HepG2 (cell line): Measurements from ENCODE around the gene RNASE11. TPM values are rescaled to one million over a fixed set of nuclear protein-coding genes. Genes with fewer than 3 reads are reported as not detected.

Experiments
- ELK4 ChIP-seq: sonication (generic); formaldehyde crosslinking; IDR thresholded peaks from 2 replicates; pipeline ENCODE4 v1.9.0; 2021; ENCODE audit warnings: missing genetic modification reagents, borderline replicate concordance
- HCFC1 ChIP-seq: fragments of 150-350 bp; IDR thresholded peaks from 2 replicates; pipeline ENCODE4 v1.6.1; 2014; ENCODE audit warnings: low read depth, low read length
- JDP2 ChIP-seq: sonication (generic); formaldehyde crosslinking; IDR thresholded peaks from 2 replicates; pipeline ENCODE4 v1.8.1; 2022; ENCODE audit warnings: missing genetic modification reagents, borderline replicate concordance
- RBM22 ChIP-seq: fragments of 200-400 bp; formaldehyde crosslinking; optimal IDR thresholded peaks from 2 replicates; pipeline ENCODE3; 2017; ENCODE audit warnings: mild to moderate bottlenecking, low read length, moderate library complexity
- RCOR2 ChIP-seq: IDR thresholded peaks from 2 replicates; pipeline ENCODE4 v1.6.1; 2016; ENCODE audit warnings: missing biosample characterization, missing genetic modification reagents
- RFX1 ChIP-seq: fragments of 450-650 bp; IDR thresholded peaks from 2 replicates; pipeline ENCODE4 v1.6.1; 2017
- RFXANK ChIP-seq: IDR thresholded peaks from 2 replicates; pipeline ENCODE4 v1.6.1; 2016
- SMARCE1 ChIP-seq: fragments of 450-650 bp; IDR thresholded peaks from 2 replicates; pipeline ENCODE4 v1.6.1; 2017; ENCODE audit warnings: borderline replicate concordance
- SOX5 ChIP-seq: IDR thresholded peaks from 2 replicates; pipeline ENCODE4 v1.6.1; 2016; ENCODE audit warnings: borderline replicate concordance
- TRIM24 ChIP-seq: sonication (generic); formaldehyde crosslinking; IDR thresholded peaks from 2 replicates; pipeline ENCODE4 v1.8.0; 2022; ENCODE audit warnings: mild to moderate bottlenecking, missing genetic modification reagents
- U2AF2 ChIP-seq: fragments of 200-400 bp; formaldehyde crosslinking; IDR thresholded peaks from 2 replicates; pipeline ENCODE4 v1.6.1; 2017; ENCODE audit warnings: low read depth, mild to moderate bottlenecking, low read length
- ZBTB33 ChIP-seq: sonication (generic); formaldehyde crosslinking; IDR thresholded peaks from 2 replicates; pipeline ENCODE4 v1.4.0; 2020; ENCODE audit warnings: missing genetic modification reagents
- ZFP36 ChIP-seq: fragments of 150-350 bp; IDR thresholded peaks from 2 replicates; pipeline ENCODE4 v1.6.1; 2018; ENCODE audit warnings: borderline replicate concordance, low read length, low read depth; ENCODE audit not compliant: partially characterized antibody
- ZFP41 ChIP-seq: sonication (generic); formaldehyde crosslinking; IDR thresholded peaks from 2 replicates; pipeline ENCODE4 v1.4.0; 2020; ENCODE audit warnings: mild to moderate bottlenecking, missing genetic modification reagents, borderline replicate concordance
- ZGPAT ChIP-seq: IDR thresholded peaks from 2 replicates; pipeline ENCODE4 v1.6.1; 2016; ENCODE audit warnings: mild to moderate bottlenecking
- ZNF33B ChIP-seq: sonication (generic); formaldehyde crosslinking; IDR thresholded peaks from 2 replicates; pipeline ENCODE4 v1.5.1; 2020; ENCODE audit warnings: mild to moderate bottlenecking, missing genetic modification reagents
- ZNF441 ChIP-seq: sonication (generic); formaldehyde crosslinking; IDR thresholded peaks from 2 replicates; pipeline ENCODE4 v1.7.0; 2021; ENCODE audit warnings: missing genetic modification reagents, borderline replicate concordance
- ZNF567 ChIP-seq: sonication (generic); formaldehyde crosslinking; IDR thresholded peaks from 2 replicates; pipeline ENCODE4 v1.8.1; 2023; ENCODE audit warnings: mild to moderate bottlenecking, missing genetic modification reagents, borderline replicate concordance
- ZNF691 ChIP-seq: sonication (generic); formaldehyde crosslinking; IDR thresholded peaks from 2 replicates; pipeline ENCODE4 v1.4.0; 2020; ENCODE audit warnings: missing genetic modification reagents, low read depth, mild to moderate bottlenecking, borderline replicate concordance
- polyA plus RNA-seq, 8 experiments: library from polyadenylated mRNA; depleted of rRNA in 3 of 8; stranded (reverse) in 7 of 8; unstranded in 1 of 8; fragments of >200 nt; fragmentation: Illumina TruSeq in 4 of 8; extraction: Trizol in 4 of 8; gene quantifications; 2 replicates each; pipeline versions ENCODE4 v1.2.1 to v1.2.3, GENCODE V29; 2011 to 2016; ENCODE audit warnings: low read depth in 4 of 8, missing spikeins in 1 of 8, mixed read lengths in 1 of 8; ENCODE audit not compliant: insufficient read depth in 1 of 8
- total RNA-seq, 5 experiments: library from RNA; depleted of rRNA; stranded (reverse); fragments of >200 nt; fragmentation: Illumina TruSeq; extraction: Trizol; gene quantifications; 2 replicates each; pipeline ENCODE4 v1.2.3, GENCODE V29; 2016; ENCODE audit warnings: low read depth in 1 of 5
- TF ChIP-seq, protein P1 (sequence below): sonication (generic); formaldehyde crosslinking; IDR thresholded peaks from 2 replicates; pipeline ENCODE4 v1.8.1; 2023; ENCODE audit warnings: mild to moderate bottlenecking, missing genetic modification reagents, borderline replicate concordance
- TF ChIP-seq, protein P2 (sequence below): sonication (generic); formaldehyde crosslinking; conservative IDR thresholded peaks from 2 replicates; pipeline ENCODE4 v1.8.0; 2022; ENCODE audit warnings: low read depth, missing genetic modification reagents

The RNASE11 gene
- total and polyA plus RNA-seq, 2 of the 13 experiments (the other 11 are each of a cell fraction or from before 2014, with no cell fraction given) = not detected

DNA sequence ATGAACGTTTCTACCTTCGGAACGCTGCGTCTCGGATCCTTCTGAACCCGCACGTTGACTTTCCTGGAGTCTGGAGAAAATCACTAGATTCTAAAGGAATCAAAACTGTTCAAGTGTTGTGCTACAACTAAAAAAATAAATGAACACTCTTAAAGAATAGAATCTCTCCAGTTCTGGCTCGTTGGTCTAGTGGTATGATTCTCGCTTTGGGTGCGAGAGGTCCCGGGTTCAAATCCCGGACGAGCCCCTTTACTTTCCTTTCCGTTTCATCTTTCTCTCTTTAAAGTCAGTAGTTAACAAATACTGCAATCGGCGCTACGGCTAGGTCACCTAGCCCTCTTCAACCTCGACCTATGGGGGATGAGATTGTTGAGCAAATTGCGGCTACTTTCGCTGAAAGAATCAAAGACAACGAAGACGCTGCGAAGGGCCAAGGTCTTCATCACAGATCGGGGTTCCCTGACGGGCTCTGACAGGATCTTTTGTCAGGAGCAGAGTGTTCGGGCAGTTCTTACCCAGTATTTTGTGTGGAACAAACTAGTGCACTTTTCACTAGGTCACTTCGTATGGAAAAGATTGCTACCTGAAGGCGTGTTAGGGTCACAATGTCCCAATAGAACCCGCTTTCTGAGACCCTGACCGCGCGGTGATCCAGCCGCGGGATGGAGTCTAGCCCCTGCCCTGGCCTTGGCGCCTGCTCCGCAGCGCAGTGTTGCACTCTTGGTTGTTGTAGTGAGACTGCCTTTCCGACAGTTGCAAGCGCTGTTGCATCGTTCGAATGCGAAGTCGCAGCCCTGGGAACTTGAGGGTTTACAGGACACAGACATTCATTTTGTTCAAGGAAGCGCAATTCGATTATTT is 45.3 kb upstream of the RNASE11 start (continued):
- TF ChIP-seq ZGPAT (CRISPR knock-in tag) = peak; percentile 77; the same call in 1 of the 2 replicates
- peak; percentile 46; the same call in 1 of the 2 replicates for TF ChIP-seq SOX5
- no peak for TF ChIP-seq RFX1
- no peak for TF ChIP-seq SMARCE1
- TF ChIP-seq ELK4 (CRISPR knock-in tag) = no peak
- no peak for TF ChIP-seq RCOR2 (CRISPR knock-in tag)
- no peak for TF ChIP-seq U2AF2
- TF ChIP-seq ZNF567 (CRISPR knock-in tag) = no peak
- peak; percentile 94 for TF ChIP-seq RBM22
- TF ChIP-seq ZFP41 = no peak
- no peak; the same call in 1 of the 2 replicates for TF ChIP-seq HCFC1
- peak; percentile 57; the same call in 1 of the 2 replicates for TF ChIP-seq RFXANK (CRISPR knock-in tag)
- TF ChIP-seq, protein P1, sequence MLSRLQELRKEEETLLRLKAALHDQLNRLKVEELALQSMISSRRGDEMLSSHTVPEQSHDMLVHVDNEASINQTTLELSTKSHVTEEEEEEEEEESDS (CRISPR knock-in tag) = peak; percentile 21; the same call in 1 of the 2 replicates
- TF ChIP-seq, protein P2, sequence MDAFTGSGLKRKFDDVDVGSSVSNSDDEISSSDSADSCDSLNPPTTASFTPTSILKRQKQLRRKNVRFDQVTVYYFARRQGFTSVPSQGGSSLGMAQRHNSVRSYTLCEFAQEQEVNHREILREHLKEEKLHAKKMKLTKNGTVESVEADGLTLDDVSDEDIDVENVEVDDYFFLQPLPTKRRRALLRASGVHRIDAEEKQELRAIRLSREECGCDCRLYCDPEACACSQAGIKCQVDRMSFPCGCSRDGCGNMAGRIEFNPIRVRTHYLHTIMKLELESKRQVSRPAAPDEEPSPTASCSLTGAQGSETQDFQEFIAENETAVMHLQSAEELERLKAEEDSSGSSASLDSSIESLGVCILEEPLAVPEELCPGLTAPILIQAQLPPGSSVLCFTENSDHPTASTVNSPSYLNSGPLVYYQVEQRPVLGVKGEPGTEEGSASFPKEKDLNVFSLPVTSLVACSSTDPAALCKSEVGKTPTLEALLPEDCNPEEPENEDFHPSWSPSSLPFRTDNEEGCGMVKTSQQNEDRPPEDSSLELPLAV = no peak
- TF ChIP-seq ZNF33B (CRISPR knock-in tag) = no peak; the same call in 1 of the 2 replicates
- no peak for TF ChIP-seq JDP2
- TF ChIP-seq ZNF691 (CRISPR knock-in tag) = no peak
- peak; percentile 42; the same call in 1 of the 2 replicates for TF ChIP-seq ZBTB33 (CRISPR knock-in tag)
- TF ChIP-seq ZFP36 = no peak
- no peak for TF ChIP-seq ZNF441 (CRISPR knock-in tag)
- TF ChIP-seq TRIM24 (CRISPR knock-in tag) = no peak
